MM.1S (cell line): ENCODE data around the gene SNRPA.

Experiments
- DNase-seq: peaks from one replicate; pipeline ENCODE4 v3.0.0-alpha.2; 2015
- H2AFZ ChIP-seq: fragments of 300-600 bp; sonication (generic); 2 replicates; pipeline ENCODE4 v1.6.0; 2016; ENCODE audit warnings: antibody characterized with exemption, low read length
- H3F3A ChIP-seq: fragments of 300-600 bp; sonication (generic); 2 replicates; pipeline ENCODE4 v1.6.1; 2016; ENCODE audit warnings: mild to moderate bottlenecking, antibody characterized with exemption, low read length, moderate library complexity, mixed read lengths; ENCODE audit not compliant: insufficient read depth
- H3K27ac ChIP-seq: fragments of 300-600 bp; sonication (generic); 2 replicates; pipeline ENCODE4 v1.5.1; 2016; ENCODE audit warnings: mild to moderate bottlenecking, low read length
- H3K27me3 ChIP-seq: fragments of 300-600 bp; sonication (generic); replicated peaks from 2 replicates; pipeline ENCODE4 v1.6.0; 2016; ENCODE audit warnings: low read length; ENCODE audit not compliant: insufficient read depth
- H3K36me3 ChIP-seq: fragments of 300-600 bp; sonication (generic); replicated peaks from 2 replicates; pipeline ENCODE4 v1.6.1; 2016; ENCODE audit warnings: mild to moderate bottlenecking, low read length, mixed read lengths; ENCODE audit not compliant: insufficient read depth
- H3K4me1 ChIP-seq: fragments of 300-600 bp; sonication (generic); 2 replicates; pipeline ENCODE4 v1.6.1; 2016; ENCODE audit warnings: low read length, mixed read lengths
- H3K4me2 ChIP-seq: fragments of 300-600 bp; sonication (generic); 2 replicates; pipeline ENCODE4 v1.6.0; 2016; ENCODE audit warnings: low read depth, low read length
- H3K4me3 ChIP-seq: fragments of 300-600 bp; sonication (generic); 2 replicates; pipeline ENCODE4 v1.5.1; 2016; ENCODE audit warnings: low read length, mixed read lengths
- H3K79me2 ChIP-seq: fragments of 300-600 bp; sonication (generic); 2 replicates; pipeline ENCODE4 v1.6.1; 2016; ENCODE audit warnings: mixed run types, low read length, mixed read lengths
- H3K9ac ChIP-seq: fragments of 300-600 bp; sonication (generic); 2 replicates; pipeline ENCODE4 v1.6.1; 2016; ENCODE audit warnings: low read length, mixed read lengths
- H3K9me2 ChIP-seq: fragments of 300-600 bp; sonication (generic); replicated peaks from 2 replicates; pipeline ENCODE4 v1.6.1; 2016; ENCODE audit warnings: mild to moderate bottlenecking, low read length, mixed read lengths; ENCODE audit not compliant: insufficient read depth
- H3K9me3 ChIP-seq: fragments of 300-600 bp; sonication (generic); replicated peaks from 2 replicates; pipeline ENCODE4 v1.6.1; 2016; ENCODE audit warnings: mild to moderate bottlenecking, low read length, mixed read lengths; ENCODE audit not compliant: insufficient read depth
- H4K20me1 ChIP-seq: fragments of 300-600 bp; sonication (generic); 2 replicates; pipeline ENCODE4 v1.6.1; 2016; ENCODE audit warnings: mild to moderate bottlenecking, low read length, moderate library complexity, mixed read lengths; ENCODE audit not compliant: insufficient read depth
- EZH2 ChIP-seq: fragments of 300-600 bp; sonication (generic); optimal IDR thresholded peaks from 2 replicates; pipeline ENCODE3; 2017; ENCODE audit warnings: low read depth, mild to moderate bottlenecking, antibody characterized with exemption, low read length, mixed read lengths
- EZH2phosphoT487 ChIP-seq: fragments of 300-600 bp; sonication (generic); IDR thresholded peaks from 2 replicates; pipeline ENCODE4 v1.6.1; 2018; ENCODE audit warnings: antibody characterized with exemption, low read length
- TF ChIP-seq, protein P1 (sequence below): fragments of 300-600 bp; sonication (generic); IDR thresholded peaks from 2 replicates; pipeline ENCODE4 v1.5.1; 2016; ENCODE audit warnings: antibody characterized with exemption, low read length, mixed read lengths

Gene SNRPA

DNA sequence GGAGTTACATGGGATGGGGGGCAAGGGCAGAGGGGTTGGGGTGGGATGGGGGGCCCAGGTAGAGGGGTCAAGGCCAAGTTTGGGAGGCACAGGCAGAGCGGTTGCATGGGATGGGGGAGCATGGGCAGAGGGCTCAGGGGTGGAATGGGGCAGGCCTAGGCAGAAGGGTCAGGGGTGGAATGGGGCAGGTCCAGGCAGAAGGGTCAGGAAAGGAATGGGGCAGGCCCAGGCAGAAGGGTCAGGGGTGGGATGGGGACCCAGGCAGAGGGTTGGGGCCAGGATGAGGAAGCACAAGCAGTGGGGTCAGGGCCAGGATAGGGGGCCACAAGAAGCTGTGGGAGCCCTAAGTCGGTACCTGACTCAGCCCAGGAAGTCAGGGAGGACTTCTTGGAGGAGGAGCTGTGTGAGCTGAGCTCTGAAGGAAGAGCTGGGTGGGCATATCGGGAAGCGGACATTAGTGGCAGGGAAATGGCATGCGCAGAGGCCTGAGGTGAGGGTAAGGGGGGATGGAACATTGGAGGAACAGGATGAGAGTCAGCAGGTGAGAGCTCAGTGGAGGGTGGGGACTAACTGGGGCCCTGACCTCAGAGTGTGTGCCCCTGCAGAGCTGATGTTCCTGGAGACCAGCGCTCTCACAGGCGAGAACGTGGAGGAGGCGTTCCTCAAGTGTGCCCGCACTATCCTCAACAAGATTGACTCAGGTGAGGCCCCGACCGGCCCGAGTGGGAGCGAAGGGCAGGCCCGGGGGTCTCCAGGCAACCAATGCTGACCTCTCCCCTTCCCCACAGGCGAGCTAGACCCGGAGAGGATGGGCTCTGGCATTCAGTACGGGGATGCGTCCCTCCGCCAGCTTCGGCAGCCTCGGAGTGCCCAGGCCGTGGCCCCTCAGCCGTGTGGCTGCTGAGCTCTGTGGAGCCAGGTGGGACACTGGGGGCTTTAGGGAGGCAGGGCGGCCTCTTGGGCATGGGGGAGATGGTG is 35.3 kb downstream of the SNRPA start:
- Histone ChIP-seq H3K9me3 (no peaks in the 10 kb centered on the region), H3K27ac (no peak overlapping the region), H3F3A (no peaks in the 10 kb centered on the region; the same call in 1 of the 2 replicates), H2AFZ (no peak overlapping the region), H3K4me3 (no peak overlapping the region), H3K9me2 (no peaks in the 10 kb centered on the region), H3K27me3 (no peaks in the 10 kb centered on the region), H3K4me1 (no peaks in the 10 kb centered on the region), H3K36me3 (no peaks in the 10 kb centered on the region), H4K20me1 (no peaks in the 10 kb centered on the region), H3K4me2 (no peak overlapping the region), H3K9ac (no peak overlapping the region), H3K79me2 (no peaks in the 10 kb centered on the region)
- DNase-seq = no peak
- TF ChIP-seq, protein P1, sequence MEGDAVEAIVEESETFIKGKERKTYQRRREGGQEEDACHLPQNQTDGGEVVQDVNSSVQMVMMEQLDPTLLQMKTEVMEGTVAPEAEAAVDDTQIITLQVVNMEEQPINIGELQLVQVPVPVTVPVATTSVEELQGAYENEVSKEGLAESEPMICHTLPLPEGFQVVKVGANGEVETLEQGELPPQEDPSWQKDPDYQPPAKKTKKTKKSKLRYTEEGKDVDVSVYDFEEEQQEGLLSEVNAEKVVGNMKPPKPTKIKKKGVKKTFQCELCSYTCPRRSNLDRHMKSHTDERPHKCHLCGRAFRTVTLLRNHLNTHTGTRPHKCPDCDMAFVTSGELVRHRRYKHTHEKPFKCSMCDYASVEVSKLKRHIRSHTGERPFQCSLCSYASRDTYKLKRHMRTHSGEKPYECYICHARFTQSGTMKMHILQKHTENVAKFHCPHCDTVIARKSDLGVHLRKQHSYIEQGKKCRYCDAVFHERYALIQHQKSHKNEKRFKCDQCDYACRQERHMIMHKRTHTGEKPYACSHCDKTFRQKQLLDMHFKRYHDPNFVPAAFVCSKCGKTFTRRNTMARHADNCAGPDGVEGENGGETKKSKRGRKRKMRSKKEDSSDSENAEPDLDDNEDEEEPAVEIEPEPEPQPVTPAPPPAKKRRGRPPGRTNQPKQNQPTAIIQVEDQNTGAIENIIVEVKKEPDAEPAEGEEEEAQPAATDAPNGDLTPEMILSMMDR = no peak
- TF ChIP-seq EZH2phosphoT487 = no peak
- no peak for TF ChIP-seq EZH2

DNA sequence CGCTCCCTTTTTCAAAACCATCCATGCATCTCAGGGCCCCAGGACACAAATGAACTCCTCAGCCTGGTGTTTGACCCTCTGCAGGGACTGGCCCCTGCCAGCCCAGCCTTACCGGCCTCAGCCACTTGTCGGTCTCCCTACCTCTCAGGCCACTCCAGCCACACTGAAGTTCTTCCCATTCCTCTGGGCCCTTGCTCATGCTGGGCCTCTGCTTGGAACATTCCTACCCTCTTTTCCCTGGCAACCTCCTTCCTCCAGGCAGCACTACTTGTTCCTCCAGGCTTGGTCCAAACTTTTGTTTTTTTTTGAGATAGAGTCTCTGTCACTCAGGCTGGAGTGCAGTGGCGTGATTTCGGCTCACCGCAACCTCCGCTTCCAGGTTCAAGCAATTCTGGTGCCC is 40.3 kb downstream of the SNRPA start:
- Histone ChIP-seq H3K27me3 (no peaks in the 10 kb centered on the region), H3K4me3 (no peak overlapping the region), H3K27ac (no peak overlapping the region), H3K9ac (no peak overlapping the region), H3K79me2 (no peaks in the 10 kb centered on the region), H3F3A (no peaks in the 10 kb centered on the region), H2AFZ (no peak overlapping the region), H3K4me1 (no peaks in the 10 kb centered on the region), H3K4me2 (no peak overlapping the region), H4K20me1 (no peaks in the 10 kb centered on the region), H3K9me2 (no peaks in the 10 kb centered on the region), H3K9me3 (no peaks in the 10 kb centered on the region), H3K36me3 (no peaks in the 10 kb centered on the region)
- DNase-seq = no peak
- no peak for TF ChIP-seq EZH2phosphoT487
- TF ChIP-seq, protein P1 = no peak
- no peak for TF ChIP-seq EZH2

DNA sequence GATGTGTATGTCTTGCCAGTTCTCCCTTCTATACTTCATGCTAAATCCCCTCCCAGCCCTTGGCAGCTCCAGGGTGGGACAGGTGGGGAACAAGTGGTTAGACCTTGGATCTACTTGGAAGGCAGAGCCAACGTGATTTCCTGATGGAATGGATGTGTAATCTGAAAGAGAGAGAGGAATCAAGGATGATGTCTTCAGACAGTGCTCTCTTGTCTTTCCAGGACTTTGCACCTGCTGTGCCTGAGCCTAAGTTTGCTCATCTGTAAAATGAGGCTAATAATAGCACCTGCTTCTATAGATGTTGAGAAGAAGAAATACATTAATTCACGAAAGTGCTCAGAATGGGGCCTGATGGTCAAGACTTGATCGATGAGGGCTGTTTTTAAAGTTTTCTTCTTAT is 41.0 kb downstream of the SNRPA start:
- H3K4me1 ChIP-seq = no peaks in the 10 kb centered on the region
- H4K20me1 ChIP-seq = no peaks in the 10 kb centered on the region
- no peak overlapping the region for H3K27ac ChIP-seq
- H3K79me2 ChIP-seq = no peaks in the 10 kb centered on the region
- H3F3A ChIP-seq = no peaks in the 10 kb centered on the region
- H3K27me3 ChIP-seq = no peaks in the 10 kb centered on the region
- H3K4me3 ChIP-seq = no peak overlapping the region
- DNase-seq = no peak
- no peaks in the 10 kb centered on the region for H3K9me2 ChIP-seq
- H3K4me2 ChIP-seq = no peak overlapping the region
- no peak overlapping the region for H3K9ac ChIP-seq
- TF ChIP-seq EZH2 (no peak), EZH2phosphoT487 (no peak)
- TF ChIP-seq, protein P1 = no peak
- H3K9me3 ChIP-seq = no peaks in the 10 kb centered on the region
- no peaks in the 10 kb centered on the region for H3K36me3 ChIP-seq
- no peak overlapping the region for H2AFZ ChIP-seq
